Suprapubic skin (tissue), 4 donors: ENCODE results near the gene FAM163B.

Experiments
- CTCF ChIP-seq, 2 donors: fragments of 200-600 bp in 1 of 2; fragments of 450-650 bp in 1 of 2; sonication (generic) in 1 of 2; IDR thresholded peaks; one replicate each; pipeline ENCODE4 v1.5.1; 2016 to 2019; ENCODE audit warnings: antibody characterized with exemption in 2 of 2, mild to moderate bottlenecking in 1 of 2, moderate library complexity in 1 of 2
- EP300 ChIP-seq: sonication (generic); formaldehyde crosslinking; IDR thresholded peaks from one replicate; pipeline ENCODE4 v1.6.1; 2017; ENCODE audit warnings: antibody characterized with exemption
- POLR2A ChIP-seq, 2 donors: fragments of 450-650 bp; IDR thresholded peaks; one replicate each; pipeline ENCODE4 v1.6.1; 2017; ENCODE audit warnings: antibody characterized with exemption in 2 of 2, mild to moderate bottlenecking in 2 of 2, moderate library complexity in 2 of 2
- POLR2AphosphoS5 ChIP-seq, 3 donors: sonication (generic); formaldehyde crosslinking; IDR thresholded peaks; one replicate each; pipeline ENCODE4 v1.6.1; 2017; ENCODE audit warnings: antibody characterized with exemption in 3 of 3

- TF ChIP-seq CTCF (IDR thresholded peaks at IDR 0.05) (no peak), POLR2A (IDR thresholded peaks at IDR 0.05) (no peak), EP300 (no peak), POLR2AphosphoS5 (IDR thresholded peaks at IDR 0.05) (no peak)
Observed at GRCh38 chr9:133581513-133582343, 27.5 kb downstream of the FAM163B start.
